ENCODE results near the gene CYLD.

DNA sequence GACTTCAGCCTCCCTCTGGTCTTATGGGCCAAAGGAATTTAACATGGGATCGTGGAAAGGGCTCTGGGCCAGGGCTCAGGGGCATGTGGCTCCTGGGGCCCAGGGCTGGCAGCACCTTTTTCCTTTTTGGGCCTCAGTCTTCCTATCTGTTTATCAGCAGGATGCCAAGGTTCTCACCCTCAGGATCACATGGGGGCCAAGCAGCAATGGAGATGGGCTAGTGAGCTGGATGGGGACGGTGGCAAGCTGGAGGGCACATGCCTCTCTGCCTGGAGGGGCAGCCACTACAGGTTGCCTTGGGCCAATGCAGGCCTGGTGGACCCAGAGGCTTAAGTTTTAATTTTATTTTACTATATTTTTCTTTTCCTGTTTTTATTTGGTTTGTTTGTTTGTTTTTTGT lies 95.4 kb downstream of the CYLD start:
- TF ChIP-seq POLR2A (IDR thresholded peaks at IDR 0.05) (no peak), CTCF (IDR thresholded peaks at IDR 0.05) (no peak)
